ENCODE measurements around the gene LHFPL3.

The LHFPL3 gene

DNA sequence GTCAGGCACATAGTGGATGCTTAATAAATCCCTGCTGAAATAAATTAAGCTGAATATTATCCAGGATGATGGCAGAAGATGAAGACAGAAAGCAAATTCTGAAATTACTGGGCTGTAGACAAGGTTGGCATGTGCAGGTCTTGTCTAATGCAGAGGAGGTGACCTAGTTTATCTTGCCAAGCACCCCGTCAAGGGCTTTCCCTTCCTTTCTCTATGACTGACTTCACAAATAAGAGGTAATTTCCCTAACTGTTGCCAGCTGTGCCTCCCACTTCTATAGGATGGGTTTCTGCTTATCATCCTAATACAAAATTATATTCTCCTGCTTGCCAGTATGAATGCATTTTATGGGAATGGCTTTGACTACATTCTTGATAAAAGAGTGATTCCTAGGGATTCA lies 38.0 kb downstream of the LHFPL3 start:
- H3K4ac ChIP-seq (ENCODE audit: low read depth, low read length): no peak overlapping the region
- H4K91ac ChIP-seq (ENCODE audit: low read depth, low read length): no peak overlapping the region
- H3K4me1 ChIP-seq (ENCODE audit: control insufficient read depth in 1 of 2, insufficient read depth in 2 of 2, low read length in 2 of 2): peaks cover 0 to 2% of the 10 kb centered on the region in 2 experiments
- no peak overlapping the region for H3K4me3 ChIP-seq (ENCODE audit: low read depth, low read length)
- no peak overlapping the region for H3K18ac ChIP-seq (ENCODE audit: low read length)
- H3K27me3 ChIP-seq (ENCODE audit: insufficient read depth, low read length): no peaks in the 10 kb centered on the region
- DNase-seq: no peak
- no peak overlapping the region for H3K4me2 ChIP-seq (ENCODE audit: low read length)
- no peak overlapping the region for H3K9ac ChIP-seq (ENCODE audit: low read length)
- H2BK120ac ChIP-seq (ENCODE audit: insufficient read depth, low read length, poor library complexity): no peak overlapping the region
- WGBS (ENCODE audit: extremely low coverage, insufficient coverage, insufficient read length): no CpG with 5 or more reads among the region's 1 CpG
- H3K14ac ChIP-seq (ENCODE audit: low read length): no peak overlapping the region
- H4K12ac ChIP-seq (ENCODE audit: low read depth, low read length): no peak overlapping the region
- no peak overlapping the region for H2AK5ac ChIP-seq (ENCODE audit: low read length)
- H2AFZ ChIP-seq (ENCODE audit: insufficient read depth, low read length, poor library complexity): no peak overlapping the region
- no peaks in the 10 kb centered on the region for H3K79me2 ChIP-seq (ENCODE audit: control insufficient read depth, insufficient read depth, low read length, poor library complexity)
- no peaks in the 10 kb centered on the region for H3K79me1 ChIP-seq (ENCODE audit: low read length)
- no peak overlapping the region for H3K23ac ChIP-seq (ENCODE audit: low read length)
- no peak overlapping the region for H2BK5ac ChIP-seq (ENCODE audit: low read depth, low read length, poor library complexity)
- H4K8ac ChIP-seq (ENCODE audit: low read depth, low read length): no peak overlapping the region
- H3K27ac ChIP-seq (ENCODE audit: low read depth, low read length): no peak overlapping the region
- no peaks in the 10 kb centered on the region for H3K9me3 ChIP-seq (ENCODE audit: insufficient read depth, low read depth, low read length)
- no peaks in the 10 kb centered on the region for H3K36me3 ChIP-seq (ENCODE audit: control insufficient read depth in 1 of 2, insufficient read depth in 2 of 2, low read length in 2 of 2)
- H2BK12ac ChIP-seq (ENCODE audit: low read length): no peak overlapping the region

DNA sequence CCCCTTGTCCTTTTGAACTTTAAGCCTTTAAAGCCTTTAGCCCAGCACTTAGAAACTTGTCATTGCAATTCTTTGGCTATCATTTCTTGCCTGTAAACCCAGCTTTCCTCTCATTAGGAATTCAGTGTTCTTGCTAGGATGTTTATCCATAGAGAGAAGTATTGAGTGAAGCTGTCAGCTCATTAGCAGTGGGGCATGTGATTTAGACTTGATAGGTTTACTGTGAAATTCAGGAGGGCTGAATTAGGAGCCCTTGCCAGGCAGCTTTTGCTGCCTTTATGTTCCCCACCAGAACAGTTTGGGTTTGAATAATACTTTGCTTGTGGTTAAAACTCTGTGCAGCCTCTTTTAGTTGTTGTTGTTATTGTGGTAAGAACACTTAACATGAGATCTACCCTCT lies 39.5 kb downstream of the LHFPL3 start:
- Histone ChIP-seq H3K79me2 (ENCODE audit: control insufficient read depth, insufficient read depth, low read length, poor library complexity) (no peaks in the 10 kb centered on the region), H2BK120ac (ENCODE audit: insufficient read depth, low read length, poor library complexity) (no peak overlapping the region), H3K4me2 (ENCODE audit: low read length) (no peak overlapping the region), H2BK12ac (ENCODE audit: low read length) (no peak overlapping the region), H3K4me1 (ENCODE audit: control insufficient read depth in 1 of 2, insufficient read depth in 2 of 2, low read length in 2 of 2) (peaks cover 0 to 2% of the 10 kb centered on the region in 2 experiments), H3K14ac (ENCODE audit: low read length) (no peak overlapping the region), H3K4me3 (ENCODE audit: low read depth, low read length) (no peak overlapping the region), H3K18ac (ENCODE audit: low read length) (no peak overlapping the region), H2BK5ac (ENCODE audit: low read depth, low read length, poor library complexity) (no peak overlapping the region), H4K12ac (ENCODE audit: low read depth, low read length) (no peak overlapping the region), H3K23ac (ENCODE audit: low read length) (no peak overlapping the region), H3K27me3 (ENCODE audit: insufficient read depth, low read length) (no peaks in the 10 kb centered on the region), H4K91ac (ENCODE audit: low read depth, low read length) (no peak overlapping the region), H2AK5ac (ENCODE audit: low read length) (no peak overlapping the region), H3K9me3 (ENCODE audit: insufficient read depth, low read depth, low read length) (no peaks in the 10 kb centered on the region), H2AFZ (ENCODE audit: insufficient read depth, low read length, poor library complexity) (no peak overlapping the region), H3K9ac (ENCODE audit: low read length) (no peak overlapping the region), H3K27ac (ENCODE audit: low read depth, low read length) (no peak overlapping the region), H3K36me3 (ENCODE audit: control insufficient read depth in 1 of 2, insufficient read depth in 2 of 2, low read length in 2 of 2) (no peaks in the 10 kb centered on the region), H3K79me1 (ENCODE audit: low read length) (no peaks in the 10 kb centered on the region), H4K8ac (ENCODE audit: low read depth, low read length) (no peak overlapping the region), H3K4ac (ENCODE audit: low read depth, low read length) (no peak overlapping the region)
- no peak for DNase-seq

DNA sequence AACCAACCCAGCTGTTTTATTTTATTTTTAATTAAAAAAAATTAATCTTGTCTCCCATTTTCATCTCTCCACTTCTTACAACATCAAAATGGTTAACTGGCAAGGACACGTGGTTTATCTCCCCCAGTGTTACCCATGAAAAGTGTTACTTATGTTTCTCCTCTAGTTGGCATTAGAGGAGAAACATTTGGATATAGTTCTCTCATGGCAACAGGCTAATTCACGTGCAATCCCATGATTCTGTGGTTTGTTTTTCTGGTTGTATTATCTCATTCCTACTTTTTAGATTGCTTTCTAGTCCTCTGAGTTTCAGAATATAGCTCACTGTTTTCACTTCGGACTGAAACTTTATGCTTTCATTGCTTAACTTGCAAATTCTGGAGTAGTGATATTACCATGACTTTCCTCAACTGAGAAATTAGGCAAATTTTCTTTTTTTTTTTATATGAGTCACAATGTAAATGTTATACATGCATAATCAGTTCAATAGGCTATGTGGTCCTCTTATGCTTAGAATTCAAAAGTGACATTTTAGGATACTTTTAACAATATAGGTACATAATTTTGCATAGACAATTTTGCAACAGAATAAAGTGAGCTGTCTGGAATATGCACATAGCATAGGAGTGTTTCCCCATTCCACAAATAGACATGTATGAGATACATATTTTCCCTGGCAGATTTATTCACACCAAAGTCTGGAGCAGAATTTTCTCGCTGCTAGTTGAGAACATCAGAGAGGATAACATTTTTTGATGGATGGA lies 43.0 kb downstream of the LHFPL3 start:
- Histone ChIP-seq H3K9me3 (ENCODE audit: insufficient read depth, low read depth, low read length) (no peaks in the 10 kb centered on the region), H3K4ac (ENCODE audit: low read depth, low read length) (no peak overlapping the region), H2BK120ac (ENCODE audit: insufficient read depth, low read length, poor library complexity) (no peak overlapping the region), H4K91ac (ENCODE audit: low read depth, low read length) (no peak overlapping the region), H3K4me2 (ENCODE audit: low read length) (no peak overlapping the region), H3K18ac (ENCODE audit: low read length) (no peak overlapping the region), H3K9ac (ENCODE audit: low read length) (no peak overlapping the region), H2BK5ac (ENCODE audit: low read depth, low read length, poor library complexity) (no peak overlapping the region), H2AFZ (ENCODE audit: insufficient read depth, low read length, poor library complexity) (no peak overlapping the region), H3K14ac (ENCODE audit: low read length) (no peak overlapping the region), H3K79me2 (ENCODE audit: control insufficient read depth, insufficient read depth, low read length, poor library complexity) (no peaks in the 10 kb centered on the region), H2BK12ac (ENCODE audit: low read length) (no peak overlapping the region), H3K4me3 (ENCODE audit: low read depth, low read length) (no peak overlapping the region), H3K27me3 (ENCODE audit: insufficient read depth, low read length) (no peaks in the 10 kb centered on the region), H3K27ac (ENCODE audit: low read depth, low read length) (no peak overlapping the region), H3K4me1 (ENCODE audit: control insufficient read depth in 1 of 2, insufficient read depth in 2 of 2, low read length in 2 of 2) (no peaks in the 10 kb centered on the region), H3K23ac (ENCODE audit: low read length) (no peak overlapping the region), H3K36me3 (ENCODE audit: control insufficient read depth in 1 of 2, insufficient read depth in 2 of 2, low read length in 2 of 2) (no peaks in the 10 kb centered on the region), H3K79me1 (ENCODE audit: low read length) (no peaks in the 10 kb centered on the region), H4K8ac (ENCODE audit: low read depth, low read length) (no peak overlapping the region), H2AK5ac (ENCODE audit: low read length) (no peak overlapping the region), H4K12ac (ENCODE audit: low read depth, low read length) (no peak overlapping the region)
- no CpG with 5 or more reads among the region's 4 CpGs for WGBS (ENCODE audit: extremely low coverage, insufficient coverage, insufficient read length)
- no peak for DNase-seq

DNA sequence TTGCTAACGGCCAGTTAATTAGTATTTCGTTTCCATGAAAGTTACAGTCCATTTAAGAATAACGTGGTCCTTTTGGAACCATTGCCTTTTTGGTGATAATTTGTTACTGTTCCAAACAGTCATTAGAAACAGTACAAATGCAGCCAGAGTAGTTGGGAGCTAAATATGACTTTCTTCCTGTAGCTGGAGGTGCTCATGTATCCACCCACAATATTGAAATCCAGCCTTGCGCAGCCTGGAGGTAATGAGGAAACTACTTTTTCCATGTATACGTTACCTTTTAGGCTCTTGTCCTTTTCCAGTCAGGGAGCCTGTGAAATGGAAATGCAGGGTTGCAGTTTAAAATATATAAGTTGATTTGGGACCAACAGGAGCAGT lies 43.6 kb downstream of the LHFPL3 start:
- Histone ChIP-seq H3K79me2 (ENCODE audit: control insufficient read depth, insufficient read depth, low read length, poor library complexity) (no peaks in the 10 kb centered on the region), H3K23ac (ENCODE audit: low read length) (no peak overlapping the region), H3K27me3 (ENCODE audit: insufficient read depth, low read length) (no peaks in the 10 kb centered on the region), H3K79me1 (ENCODE audit: low read length) (no peaks in the 10 kb centered on the region), H2BK5ac (ENCODE audit: low read depth, low read length, poor library complexity) (no peak overlapping the region), H3K27ac (ENCODE audit: low read depth, low read length) (no peak overlapping the region), H3K18ac (ENCODE audit: low read length) (no peak overlapping the region), H3K4ac (ENCODE audit: low read depth, low read length) (no peak overlapping the region), H3K9me3 (ENCODE audit: insufficient read depth, low read depth, low read length) (no peaks in the 10 kb centered on the region), H4K91ac (ENCODE audit: low read depth, low read length) (no peak overlapping the region), H4K12ac (ENCODE audit: low read depth, low read length) (no peak overlapping the region), H3K9ac (ENCODE audit: low read length) (no peak overlapping the region), H4K8ac (ENCODE audit: low read depth, low read length) (no peak overlapping the region), H3K4me2 (ENCODE audit: low read length) (no peak overlapping the region), H3K4me3 (ENCODE audit: low read depth, low read length) (no peak overlapping the region), H3K4me1 (ENCODE audit: control insufficient read depth in 1 of 2, insufficient read depth in 2 of 2, low read length in 2 of 2) (no peaks in the 10 kb centered on the region), H2BK12ac (ENCODE audit: low read length) (no peak overlapping the region), H2AFZ (ENCODE audit: insufficient read depth, low read length, poor library complexity) (no peak overlapping the region), H3K14ac (ENCODE audit: low read length) (no peak overlapping the region), H2BK120ac (ENCODE audit: insufficient read depth, low read length, poor library complexity) (no peak overlapping the region), H3K36me3 (ENCODE audit: control insufficient read depth in 1 of 2, insufficient read depth in 2 of 2, low read length in 2 of 2) (no peaks in the 10 kb centered on the region), H2AK5ac (ENCODE audit: low read length) (no peak overlapping the region)
- DNase-seq: no peak
- WGBS (ENCODE audit: extremely low coverage, insufficient coverage, insufficient read length): no CpG with 5 or more reads among the region's 5 CpGs

Measured in trophoblast cell (in vitro differentiated cells and primary cell).